Fibroblast of lung (primary cell): Measurements from ENCODE around the gene VAMP2.

Source experiments
- CTCF ChIP-seq, 2 donors: IDR thresholded peaks in 1 of 2; conservative IDR thresholded peaks in 1 of 2; 1 replicate in 1 of 2; 2 replicates in 1 of 2; pipeline ENCODE4 v1.5.1; 2011 to 2012; ENCODE audit warnings: low read length in 2 of 2, control low read depth in 1 of 2, inconsistent platforms in 1 of 2, low read depth in 1 of 2, mild to moderate bottlenecking in 1 of 2
- EZH2 ChIP-seq: IDR thresholded peaks from 2 replicates; pipeline ENCODE4 v1.5.1; 2012; ENCODE audit warnings: low read length, control low read depth, mild to moderate bottlenecking; ENCODE audit errors: missing control alignments

DNA sequence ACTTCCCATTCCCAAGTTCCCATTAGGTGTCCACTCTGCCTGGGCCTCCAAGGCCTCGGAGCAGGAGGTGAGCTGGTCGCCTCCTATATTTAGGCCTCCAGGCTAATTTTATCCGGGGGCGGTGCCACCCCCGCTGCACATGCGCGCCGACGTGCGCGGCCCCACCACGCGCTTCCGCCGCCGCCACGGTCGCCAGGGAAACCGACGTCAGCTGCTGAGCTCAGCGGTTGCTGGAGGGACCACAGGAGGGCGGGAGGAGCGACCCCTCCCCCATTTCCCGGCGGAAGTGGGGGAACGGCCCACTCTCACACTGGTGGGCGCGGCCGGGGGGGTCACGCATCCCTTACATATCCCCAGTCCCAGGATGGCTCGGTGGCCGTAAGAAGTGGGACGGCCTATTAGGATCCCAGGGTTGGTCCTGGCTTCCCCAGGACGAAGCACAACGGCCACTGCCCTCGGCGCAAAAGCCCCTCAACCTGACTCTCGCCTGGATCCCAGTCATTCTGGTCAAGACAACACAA, 11.6 kb downstream of the VAMP2 start:
- no peak for TF ChIP-seq CTCF (conservative IDR thresholded peaks at IDR 0.05 in 1 of 2, IDR thresholded peaks at IDR 0.05 in 1 of 2; ENCODE audit: low read depth in 1 of 2, low read length in 2 of 2)
- TF ChIP-seq EZH2 = no peak
